Activated CD4-positive, alpha-beta T cell treated with anti-CD3 and anti-CD28 coated beads, Interleukin-2, Interleukin-4, amounts not matched to agents 100 ng/mL and 50 ng/mL, durations not matched to agents 16 hours and 8 hours (primary cell): ENCODE measurements around the gene SPAG8.

Source experiments
- DNase-seq: peaks from one replicate; pipeline ENCODE4 v3.0.0-alpha.2; 2020; ENCODE audit warnings: low spot score

SPAG8 gene

GRCh38 chr9:35812025-35812602, at the start of gene SPAG8:
Gene SPAG8, minus strand, starts transcription at chr9:35812262. Its CDS starts 115 bp downstream, at chr9:35812147.
- DNase-seq: peak; percentile 97

DNA sequence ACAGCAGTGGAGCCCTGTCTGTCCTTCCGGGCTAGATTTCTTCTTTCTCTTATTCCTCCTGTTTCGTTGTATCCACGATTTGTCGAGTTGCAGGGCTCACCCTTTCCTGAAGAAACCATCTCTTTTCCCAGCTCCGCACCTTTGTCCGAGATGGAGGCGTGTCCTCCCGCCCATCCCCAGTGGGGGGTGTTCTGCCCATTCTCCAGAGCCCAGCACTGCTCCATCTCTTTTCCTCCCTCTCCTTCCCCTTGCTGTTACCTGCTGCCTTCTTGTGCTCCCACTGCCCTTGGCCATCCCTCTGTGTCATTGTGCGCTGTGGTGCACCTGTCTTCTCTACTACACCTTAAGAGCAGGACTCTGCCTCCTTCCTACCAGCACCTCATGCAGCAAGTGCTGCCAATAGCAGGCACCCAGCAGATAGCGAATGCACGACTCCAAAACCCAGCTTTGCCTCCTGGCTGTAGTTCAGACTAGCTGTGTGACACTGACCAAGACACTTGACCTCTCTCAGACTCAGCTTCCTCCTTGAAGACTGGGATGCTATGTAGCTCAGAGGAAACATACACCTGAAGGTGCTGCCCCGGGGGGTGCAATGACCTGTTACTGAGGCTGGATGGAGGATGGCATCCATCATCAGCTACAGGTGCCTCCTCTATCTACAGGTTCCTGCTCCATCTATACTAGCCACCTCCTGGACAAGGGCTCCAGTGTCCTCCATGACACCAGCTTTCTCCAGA, 49.3 kb upstream of the SPAG8 start:
- DNase-seq: no peak

- DNase-seq: no peak
These were observed 47.9 kb upstream of the SPAG8 start for GRCh38 chr9:35859990-35860339.

DNA sequence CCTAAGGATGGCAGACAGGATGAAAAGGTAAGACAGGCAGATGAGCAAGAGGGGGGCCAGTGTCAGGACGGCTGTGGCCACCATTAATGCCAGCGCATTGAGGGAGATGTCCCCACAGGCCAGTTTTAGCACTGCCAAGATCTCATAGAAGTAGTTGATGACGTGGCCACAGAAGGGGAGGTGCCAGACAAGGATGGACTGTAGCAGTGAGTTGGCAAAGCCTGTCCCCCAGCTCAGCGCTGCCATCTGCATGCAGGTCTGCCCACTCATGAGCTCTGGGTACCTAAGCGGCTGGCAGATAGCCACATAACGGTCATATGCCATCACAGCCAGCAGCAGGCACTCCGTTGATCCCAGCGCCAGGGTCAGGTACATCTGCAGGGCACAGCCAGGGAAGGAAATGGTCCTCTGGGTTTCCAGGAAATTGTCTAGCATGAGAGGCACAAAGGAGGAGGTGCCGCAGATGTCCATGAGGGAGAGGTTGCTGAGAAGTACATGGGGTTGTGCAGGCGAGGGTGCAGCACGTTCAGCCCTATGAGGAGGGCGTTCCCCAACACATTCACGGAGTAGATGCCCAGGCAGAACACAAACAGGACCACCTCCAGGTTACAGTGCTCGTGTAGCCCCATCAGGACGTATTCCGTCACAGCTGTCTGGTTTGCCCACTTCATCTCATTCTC, 47.4 kb upstream of the SPAG8 start:
- DNase-seq: no peak

DNA sequence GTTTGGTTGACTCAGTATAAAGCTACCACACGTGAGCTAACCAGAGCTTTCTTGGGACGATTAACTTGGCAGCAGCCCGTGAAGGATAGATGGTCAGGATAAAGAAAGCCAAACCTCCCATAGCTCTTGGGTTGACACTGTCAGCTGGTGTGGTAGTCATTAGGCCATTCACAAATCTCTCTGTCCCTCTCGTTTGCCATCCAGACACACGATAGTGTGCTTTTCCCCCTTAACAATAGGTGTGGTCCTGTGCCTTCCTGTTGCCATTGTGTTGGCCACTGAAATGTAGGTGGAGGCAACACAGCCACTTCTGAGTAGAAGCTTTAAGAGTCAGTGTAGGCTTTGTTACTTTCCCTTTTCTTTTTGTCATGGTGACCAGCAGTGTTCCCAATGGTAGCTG, 46.4 kb upstream of the SPAG8 start:
- no peak for DNase-seq

DNA sequence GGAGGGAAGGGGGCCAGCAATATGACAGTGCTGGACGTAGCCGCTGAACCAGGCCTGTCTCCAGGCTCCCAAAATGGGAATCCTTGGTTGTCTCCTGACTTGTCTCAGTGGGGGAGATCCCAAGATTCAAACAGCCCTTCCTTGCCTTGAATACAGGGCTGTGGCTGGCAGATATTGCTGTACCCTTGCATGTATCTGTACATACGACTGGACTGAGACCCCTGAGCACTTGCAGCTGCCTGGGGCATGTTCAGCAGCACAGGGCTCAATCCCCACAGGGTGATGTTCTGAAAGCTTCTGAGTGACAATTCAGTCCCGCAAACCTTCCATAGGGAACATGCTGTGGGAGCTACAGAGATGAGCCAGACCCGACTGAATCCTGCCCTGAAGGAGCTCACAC, 44.8 kb upstream of the SPAG8 start:
- DNase-seq: no peak

GRCh38 chr9:35856206-35856605, 44.1 kb upstream of the SPAG8 start:
- no peak for DNase-seq

- no peak for DNase-seq
These were observed 42.2 kb upstream of the SPAG8 start for GRCh38 chr9:35854091-35854762.

GRCh38 chr9:35852876-35853865, 41.1 kb upstream of the SPAG8 start:
- no peak for DNase-seq

- no peak for DNase-seq
These were observed 40.3 kb upstream of the SPAG8 start for GRCh38 chr9:35852267-35852815.

DNA sequence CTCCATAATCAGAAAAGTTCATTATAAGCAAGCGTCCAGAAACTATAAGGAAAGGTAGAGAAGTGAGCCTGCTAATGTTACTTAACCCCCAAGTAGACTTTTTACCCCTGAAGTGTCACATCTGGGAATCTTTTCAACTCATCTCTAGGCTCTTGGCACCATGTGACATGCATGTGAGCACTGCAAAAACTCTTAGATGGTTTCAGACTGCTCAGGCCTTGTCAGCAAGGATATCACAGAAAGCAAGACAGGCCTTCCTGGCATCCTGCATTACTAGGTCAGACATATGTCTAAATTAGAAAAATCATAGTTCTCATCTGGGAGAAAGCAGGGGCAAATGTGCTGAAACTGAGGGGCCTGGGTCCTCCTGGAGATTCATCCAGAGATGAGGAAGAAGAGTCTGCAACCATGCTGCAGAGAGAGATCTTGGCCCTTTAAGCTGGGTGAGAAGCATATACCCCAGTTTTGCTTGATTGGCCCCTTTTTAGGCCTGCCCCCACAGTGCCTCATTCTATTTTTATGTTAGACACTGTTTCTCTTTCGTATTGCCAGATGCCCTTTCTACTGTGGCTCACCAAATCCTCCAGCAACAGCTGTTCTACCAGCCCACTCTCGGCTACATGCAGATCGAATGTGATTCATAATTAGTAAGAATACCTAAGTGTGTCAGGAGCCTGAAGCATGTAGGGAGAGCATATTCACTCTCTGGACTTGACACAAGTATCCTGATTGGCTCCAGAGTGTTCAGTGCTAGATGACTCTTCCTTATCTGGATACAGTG, 35.9 kb upstream of the SPAG8 start:
- DNase-seq: peak; percentile 14

DNA sequence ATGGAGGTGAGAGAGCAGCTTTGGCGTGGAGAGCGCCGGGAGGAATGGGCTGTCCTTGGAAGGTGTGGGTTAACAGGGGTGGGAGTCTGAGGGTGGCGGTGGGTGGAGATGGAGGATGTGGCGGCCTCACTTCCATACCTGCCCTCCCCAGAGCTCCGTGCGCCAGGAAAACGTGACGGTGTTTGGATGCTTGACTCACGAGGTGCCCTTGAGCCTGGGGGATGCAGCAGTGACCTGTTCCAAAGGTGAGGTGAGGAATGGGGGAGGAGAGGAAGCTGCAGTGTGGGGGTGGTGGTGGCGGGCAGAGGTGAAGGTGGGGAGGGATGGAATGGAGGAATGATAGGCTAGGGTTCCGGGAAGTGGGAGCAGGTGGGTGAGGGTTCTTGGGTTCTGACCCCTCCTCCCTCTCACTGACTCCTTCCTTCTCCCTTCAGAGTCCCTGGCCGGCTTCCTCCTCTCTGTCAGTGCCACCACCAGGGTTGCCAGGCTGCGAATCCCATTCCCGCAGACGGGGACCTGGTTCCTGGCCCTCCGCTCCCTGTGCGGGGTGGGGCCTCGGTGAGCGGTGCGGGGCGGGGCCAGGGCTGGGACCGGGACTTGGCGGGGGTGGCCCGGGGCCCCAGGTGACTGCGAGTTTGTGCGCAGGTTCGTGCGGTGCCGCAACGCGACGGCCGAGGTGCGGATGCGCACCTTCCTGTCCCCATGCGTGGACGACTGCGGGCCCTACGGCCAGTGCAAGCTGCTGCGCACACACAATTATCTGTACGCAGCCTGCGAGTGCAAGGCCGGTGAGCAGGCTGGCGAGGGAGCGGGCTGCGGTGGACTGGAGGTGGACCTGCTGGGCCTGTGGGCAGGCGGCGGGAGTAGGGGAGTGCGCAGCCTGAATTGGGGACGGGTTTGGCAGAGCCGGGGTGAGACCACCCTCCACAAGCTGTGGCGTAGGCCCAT, 34.0 kb upstream of the SPAG8 start:
- no peak for DNase-seq

DNA sequence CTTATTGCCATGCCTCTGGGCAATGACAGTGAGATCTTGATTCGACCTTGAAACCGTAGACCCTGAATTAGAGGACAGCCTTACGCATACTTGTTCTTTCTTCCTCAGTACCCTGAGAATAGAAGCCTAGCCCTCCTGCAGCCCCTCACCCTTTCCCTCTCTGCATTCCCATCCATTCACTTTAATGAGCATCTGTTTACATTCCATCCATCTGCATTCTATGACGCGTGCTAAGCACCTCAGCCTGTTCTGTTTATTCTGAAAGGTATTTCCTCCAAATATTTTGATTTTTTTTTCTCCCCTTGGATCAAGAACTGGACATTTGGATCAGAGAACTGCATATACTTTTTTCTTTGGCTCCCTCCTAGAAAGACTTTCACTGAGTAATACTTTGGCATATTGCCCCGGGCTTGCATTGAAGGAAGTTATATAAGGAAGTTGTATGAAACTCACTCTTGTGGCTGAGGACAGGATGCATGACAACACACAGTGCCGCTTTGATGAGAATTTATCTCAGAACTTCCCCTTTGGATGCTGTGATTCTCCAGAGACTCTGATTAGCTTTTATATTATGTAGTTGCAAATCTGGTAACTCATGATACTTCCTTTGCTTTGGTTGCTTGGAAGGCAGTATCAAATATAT, 32.7 kb upstream of the SPAG8 start:
- no peak for DNase-seq

GRCh38 chr9:35842795-35843194, 30.7 kb upstream of the SPAG8 start:
- DNase-seq: no peak

DNA sequence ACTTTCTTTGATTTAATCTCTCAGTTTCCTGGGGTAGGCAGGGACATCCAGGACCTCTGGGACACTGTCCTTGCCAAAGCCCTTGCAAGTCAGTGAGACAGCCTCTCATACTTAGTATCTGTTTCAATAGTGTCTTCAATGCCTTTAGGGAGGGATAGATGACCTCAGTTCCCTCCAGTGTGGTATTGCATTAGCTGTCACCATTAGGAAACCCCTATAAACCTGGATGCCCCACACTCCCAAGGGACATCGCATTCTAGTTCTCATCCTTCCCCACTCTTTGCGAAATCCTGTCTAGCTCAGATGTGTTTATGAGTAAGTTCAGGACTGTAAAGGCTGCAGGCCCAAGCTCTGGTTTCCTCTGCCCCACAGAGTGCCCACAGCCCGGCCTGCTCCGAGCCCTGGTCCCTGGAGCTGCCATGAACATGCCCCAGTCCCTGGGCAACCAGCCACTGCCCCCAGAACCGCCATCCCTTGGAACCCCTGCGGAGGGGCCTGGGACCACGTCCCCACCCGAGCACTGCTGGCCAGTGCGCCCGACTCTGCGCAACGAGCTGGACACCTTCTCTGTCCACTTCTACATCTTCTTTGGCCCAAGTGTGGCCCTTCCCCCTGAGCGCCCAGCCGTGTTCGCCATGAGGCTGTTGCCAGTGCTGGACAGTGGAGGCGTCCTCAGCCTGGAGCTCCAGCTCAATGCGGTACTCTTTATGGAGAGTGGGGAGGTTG, 30.1 kb upstream of the SPAG8 start:
- no peak for DNase-seq

DNA sequence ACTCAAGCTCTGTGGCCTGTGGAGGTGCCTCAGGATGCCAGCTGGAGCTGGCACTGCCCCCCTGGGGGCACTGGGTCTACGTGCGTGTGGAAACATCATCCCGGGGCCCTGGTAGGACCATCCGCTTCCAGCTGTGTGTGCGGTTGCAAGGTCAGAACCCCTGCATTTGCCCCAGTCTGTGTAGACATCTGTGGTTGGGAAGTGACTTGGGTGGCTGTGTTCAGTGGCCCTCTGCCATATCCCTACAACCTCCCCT, 29.5 kb upstream of the SPAG8 start:
- no peak for DNase-seq

GRCh38 chr9:35840881-35841644, 29.0 kb upstream of the SPAG8 start:
- DNase-seq: no peak

- DNase-seq: no peak
These were observed 27.9 kb upstream of the SPAG8 start for GRCh38 chr9:35839926-35840325.
